Effector memory CD4-positive, alpha-beta T cell (primary cell): Measurements from ENCODE around the gene COL7A1.

Experiments used
- DNase-seq, 3 donors: peaks; one replicate each; pipeline ENCODE4 v3.0.0-alpha.2; 2020
- H3K27ac ChIP-seq: 2 replicates; pipeline ENCODE4 v1.7.0; 2013; ENCODE audit warnings: mild to moderate bottlenecking, low read length, moderate library complexity; ENCODE audit not compliant: insufficient read depth, poor library complexity, severe bottlenecking
- H3K27me3 ChIP-seq: replicated peaks from 2 replicates; pipeline ENCODE4 v1.7.0; 2013; ENCODE audit warnings: mild to moderate bottlenecking, low read length; ENCODE audit not compliant: insufficient read depth, control insufficient read depth, poor library complexity, severe bottlenecking
- H3K36me3 ChIP-seq: 2 replicates; pipeline ENCODE4 v1.7.0; 2013; ENCODE audit warnings: mild to moderate bottlenecking, low read length, moderate library complexity; ENCODE audit not compliant: control insufficient read depth, insufficient read depth
- H3K4me1 ChIP-seq: 2 replicates; pipeline ENCODE4 v1.7.0; 2013; ENCODE audit warnings: low read length, mild to moderate bottlenecking; ENCODE audit not compliant: control insufficient read depth, insufficient read depth, poor library complexity, severe bottlenecking
- H3K4me3 ChIP-seq: 2 replicates; pipeline ENCODE4 v1.7.0; 2013; ENCODE audit warnings: low read length, low read depth, mild to moderate bottlenecking; ENCODE audit not compliant: insufficient read depth, poor library complexity, severe bottlenecking
- H3K9me3 ChIP-seq: 2 replicates; pipeline ENCODE4 v1.7.0; 2013; ENCODE audit warnings: mild to moderate bottlenecking, low read length, moderate library complexity; ENCODE audit not compliant: control insufficient read depth

Gene COL7A1

DNA sequence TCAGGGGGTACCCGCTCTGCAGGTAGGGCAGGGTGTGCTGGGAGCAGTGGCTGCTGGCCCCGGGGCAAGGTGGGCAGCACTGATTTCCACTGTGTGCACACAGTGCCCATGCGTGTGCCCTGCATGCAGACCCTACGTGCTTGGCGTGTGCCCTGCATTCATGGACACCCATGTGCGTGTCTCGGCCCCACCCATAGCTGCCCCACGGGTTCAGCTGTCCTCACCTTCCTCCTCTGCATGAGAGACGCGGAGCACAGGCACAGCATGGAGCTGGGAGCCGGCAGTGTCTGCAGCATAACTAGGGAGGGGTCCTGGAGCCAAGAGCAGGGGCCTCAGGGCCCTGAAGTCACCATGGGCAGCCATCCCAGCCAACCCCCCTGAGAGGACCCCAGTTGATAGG, 29.9 kb downstream of the COL7A1 start:
- Histone ChIP-seq H3K36me3 (no peaks in the 10 kb centered on the region), H3K4me1 (no peaks in the 10 kb centered on the region), H3K9me3 (no peaks in the 10 kb centered on the region), H3K27ac (no peak overlapping the region), H3K4me3 (no peak overlapping the region), H3K27me3 (no peaks in the 10 kb centered on the region)
- no peak for DNase-seq

- H3K9me3 ChIP-seq: no peaks in the 10 kb centered on the region
- no peak overlapping the region for H3K27ac ChIP-seq
- no peaks in the 10 kb centered on the region for H3K27me3 ChIP-seq
- H3K36me3 ChIP-seq: no peaks in the 10 kb centered on the region
- H3K4me1 ChIP-seq: no peaks in the 10 kb centered on the region
- no peak for DNase-seq
- H3K4me3 ChIP-seq: no peak overlapping the region
Measured at GRCh38 chr3:48564667-48565066, 30.5 kb downstream of the COL7A1 start.

DNA sequence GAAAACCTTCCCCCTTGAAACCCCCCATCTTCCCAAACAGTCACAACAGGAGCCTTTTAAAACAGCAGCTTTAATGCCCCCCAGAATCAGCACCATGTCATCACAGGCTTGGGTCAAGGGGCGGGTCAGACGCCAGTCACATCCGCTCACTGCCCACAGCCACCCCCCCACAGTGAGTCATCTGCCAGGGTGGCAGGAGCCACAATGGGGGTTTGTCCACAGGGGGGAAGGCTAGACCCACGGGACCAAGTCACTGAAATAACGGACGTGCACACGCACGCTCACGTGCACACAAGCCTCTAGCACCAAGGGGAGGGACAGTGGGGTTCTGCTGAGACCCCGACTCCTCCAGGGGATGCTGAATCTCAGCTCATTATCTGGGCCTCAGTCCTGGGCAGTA, 31.1 kb downstream of the COL7A1 start:
- no peaks in the 10 kb centered on the region for H3K27me3 ChIP-seq
- peak in 1 of 3 donors; percentile 25 for DNase-seq
- H3K9me3 ChIP-seq: no peaks in the 10 kb centered on the region
- H3K4me3 ChIP-seq: no peak overlapping the region
- no peak overlapping the region for H3K27ac ChIP-seq
- H3K4me1 ChIP-seq: no peaks in the 10 kb centered on the region
- H3K36me3 ChIP-seq: no peaks in the 10 kb centered on the region

DNA sequence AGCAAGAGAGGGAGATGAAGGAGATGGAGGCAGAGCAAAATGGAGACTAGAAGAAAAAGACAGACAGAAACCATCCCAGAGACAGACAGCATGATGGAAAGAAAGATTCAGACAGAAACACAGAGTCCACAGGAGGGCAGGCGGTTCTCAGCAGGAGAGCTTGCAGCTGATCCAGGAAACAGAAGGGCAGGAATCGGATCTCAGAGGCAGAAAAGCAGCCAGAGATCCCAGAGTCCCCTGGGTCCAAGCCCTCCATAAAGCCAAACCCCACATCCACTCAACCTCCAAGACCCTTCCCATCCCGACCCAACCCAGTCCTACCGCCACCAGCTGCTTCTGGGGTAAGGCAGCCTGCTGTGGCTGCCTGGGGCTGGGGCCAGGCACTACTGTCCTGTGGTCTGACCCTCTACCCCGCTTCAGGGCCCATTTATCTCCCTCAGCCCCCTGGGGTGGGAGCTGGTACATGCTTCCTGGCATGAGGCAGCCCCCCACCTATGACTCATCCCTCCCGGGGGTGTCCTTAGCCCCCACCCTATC, 31.7 kb downstream of the COL7A1 start, which contains the start of gene UCN2:
Gene UCN2 (minus strand): TSS at position 400 of the 537 bp plus-strand sequence. CDS start 657 bp downstream, outside the sequence.
- no peak for DNase-seq
- no peaks in the 10 kb centered on the region for H3K4me1 ChIP-seq
- H3K27ac ChIP-seq: no peak within 1 kb of the TSS
- no peaks in the 10 kb centered on the region for H3K27me3 ChIP-seq
- H3K9me3 ChIP-seq: no peaks in the 10 kb centered on the region
- no peaks in the 10 kb centered on the region for H3K36me3 ChIP-seq
- H3K4me3 ChIP-seq: no peak within 1 kb of the TSS

GRCh38 chr3:48562367-48563095, 32.6 kb downstream of the COL7A1 start:
- Histone ChIP-seq H3K9me3 (no peaks in the 10 kb centered on the region), H3K27me3 (no peaks in the 10 kb centered on the region), H3K27ac (no peak overlapping the region), H3K4me3 (no peak overlapping the region), H3K4me1 (no peaks in the 10 kb centered on the region), H3K36me3 (no peaks in the 10 kb centered on the region)
- no peak for DNase-seq

DNA sequence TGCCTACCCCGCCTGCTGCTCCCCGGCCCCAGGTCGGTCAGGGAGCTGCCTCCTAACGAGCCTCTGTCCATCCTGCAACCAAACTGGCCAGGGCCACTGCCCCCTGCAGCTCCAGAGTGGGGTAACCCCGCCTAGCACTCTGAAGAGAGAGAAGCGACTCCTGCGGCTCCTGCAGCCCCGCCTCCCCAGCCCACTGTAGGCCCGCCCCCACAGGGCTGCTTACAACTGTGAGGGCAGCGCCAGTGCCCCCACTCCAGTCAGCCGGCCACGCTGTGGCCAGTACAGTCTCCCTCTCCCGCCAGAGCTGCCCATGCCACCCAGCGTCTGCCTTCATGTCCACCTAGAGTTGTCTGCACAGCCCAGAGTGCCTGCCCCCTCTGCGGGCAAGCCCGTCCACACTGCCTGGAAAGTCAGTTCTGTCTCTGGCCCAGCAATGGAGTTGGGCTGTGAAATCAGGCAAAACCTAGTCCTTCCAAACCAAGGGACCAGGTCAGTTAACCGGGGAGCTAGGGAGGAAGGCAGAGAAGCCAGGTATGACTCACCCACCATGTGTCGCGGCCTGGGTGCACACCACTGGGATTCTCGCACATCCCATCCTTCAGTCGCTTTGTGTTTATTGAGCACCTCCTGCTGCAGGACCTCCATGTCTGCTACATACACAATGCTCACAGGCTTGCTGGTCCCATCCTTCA, 33.9 kb downstream of the COL7A1 start:
- peaks cover 8% of the 10 kb centered on the region for H3K4me1 ChIP-seq
- DNase-seq: no peak

DNA sequence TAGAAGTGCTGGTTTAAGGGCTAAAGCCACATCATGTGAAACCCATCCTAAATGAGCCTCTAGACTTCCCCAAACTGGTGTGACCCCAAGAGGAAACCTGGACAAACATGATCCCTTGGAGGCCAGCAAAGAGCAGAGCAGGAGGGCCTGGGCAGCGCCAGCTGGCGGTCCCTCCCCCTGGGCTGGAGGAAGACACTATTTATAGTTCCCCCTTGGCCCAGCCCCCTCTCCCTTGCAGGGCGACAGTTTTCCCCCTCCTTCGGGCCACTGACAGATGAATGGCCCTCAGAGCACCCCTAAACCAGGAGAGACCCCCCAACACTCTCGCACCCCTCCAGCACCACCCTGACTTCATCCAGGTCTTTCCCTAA, 34.5 kb downstream of the COL7A1 start:
- peaks cover 12% of the 10 kb centered on the region for H3K4me1 ChIP-seq
- H3K9me3 ChIP-seq: no peaks in the 10 kb centered on the region
- no peak overlapping the region for H3K4me3 ChIP-seq
- H3K27me3 ChIP-seq: no peaks in the 10 kb centered on the region
- H3K36me3 ChIP-seq: no peaks in the 10 kb centered on the region
- no peak for DNase-seq
- no peak overlapping the region for H3K27ac ChIP-seq

More for the DNA sequence above, 33.9 kb downstream of the COL7A1 start:
- H3K9me3 ChIP-seq: no peaks in the 10 kb centered on the region
- H3K4me3 ChIP-seq: no peak overlapping the region
- H3K27me3 ChIP-seq: no peaks in the 10 kb centered on the region
- H3K36me3 ChIP-seq: no peaks in the 10 kb centered on the region
- no peak overlapping the region for H3K27ac ChIP-seq

DNA sequence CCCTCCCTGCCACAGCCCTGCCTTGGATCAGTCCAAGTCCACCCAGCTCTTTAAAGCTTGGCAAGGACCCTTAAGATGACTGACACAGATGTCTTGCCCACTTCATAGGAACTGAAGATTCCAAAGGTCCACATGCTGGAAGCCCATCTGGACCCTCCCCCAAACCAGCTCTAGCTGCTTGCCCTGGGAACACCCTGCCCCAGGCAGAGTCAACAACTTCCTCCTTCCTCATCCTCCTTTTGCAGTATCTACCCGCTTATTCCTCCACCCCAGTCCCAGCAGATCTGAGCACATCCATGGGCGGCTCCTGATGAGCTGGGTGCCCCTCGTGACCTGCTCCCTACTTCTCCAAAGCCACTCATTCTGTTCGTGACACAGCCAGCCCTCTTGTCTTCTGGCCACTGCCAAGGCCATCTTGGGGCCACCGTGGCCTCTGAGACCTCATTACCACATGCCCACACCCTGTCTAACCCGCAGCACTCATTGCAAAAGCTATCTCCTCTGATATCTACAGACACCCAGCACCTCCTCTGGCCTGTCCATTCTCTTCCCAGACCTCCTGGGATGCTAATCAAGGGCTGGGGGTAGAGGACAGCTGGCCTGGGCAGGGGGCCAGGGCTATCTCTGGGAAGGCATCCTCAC, 36.5 kb downstream of the COL7A1 start:
- no peak overlapping the region for H3K27ac ChIP-seq
- no peaks in the 10 kb centered on the region for H3K36me3 ChIP-seq
- no peak for DNase-seq
- H3K4me1 ChIP-seq: peaks cover 12% of the 10 kb centered on the region
- no peaks in the 10 kb centered on the region for H3K9me3 ChIP-seq
- H3K4me3 ChIP-seq: no peak overlapping the region
- H3K27me3 ChIP-seq: no peaks in the 10 kb centered on the region

DNA sequence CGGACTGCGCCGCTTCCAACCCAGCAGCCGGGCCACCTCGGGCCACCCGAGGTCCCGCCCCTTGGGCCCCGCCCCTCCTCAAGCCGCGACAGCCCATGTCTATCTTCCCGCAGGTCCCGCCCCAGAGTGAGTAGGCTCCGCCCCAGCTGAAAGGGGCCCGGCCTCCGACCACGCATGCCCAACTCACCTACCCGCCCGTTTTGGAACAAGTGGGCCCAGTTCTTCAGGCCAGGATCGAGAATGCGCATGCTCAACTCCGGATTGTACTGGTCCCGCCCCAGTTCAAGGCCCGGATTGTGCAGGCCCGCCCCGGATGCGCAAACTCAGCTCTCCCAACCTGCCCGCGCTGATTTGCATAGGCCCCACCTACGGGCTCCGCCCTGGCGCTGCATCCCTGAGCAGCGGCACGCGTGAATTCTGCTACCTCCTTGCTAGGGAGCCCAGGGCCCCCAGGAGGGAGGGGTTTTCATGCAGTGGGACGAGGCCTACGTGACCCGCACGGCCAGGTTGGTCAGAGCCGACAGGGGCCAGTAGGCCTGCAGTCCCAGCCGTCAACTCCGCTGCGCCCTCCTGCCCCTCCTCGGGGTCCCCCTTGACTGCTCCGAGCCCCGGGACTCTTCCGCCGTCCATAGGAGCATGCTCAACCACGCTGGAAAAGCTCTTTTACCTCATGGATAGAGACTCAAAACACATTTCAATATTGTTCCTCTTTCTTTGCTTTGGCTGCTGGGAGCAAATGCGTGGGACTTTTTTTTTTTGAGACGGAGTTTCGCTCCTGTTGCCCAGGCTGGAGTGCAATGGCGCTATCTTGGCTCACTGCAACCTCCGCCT, 38.1 kb downstream of the COL7A1 start, which contains the start of gene PFKFB4:
Gene PFKFB4 (minus strand): TSS at position 8 of the 831 bp plus-strand sequence. CDS start 26 bp downstream, outside the sequence.
- Histone ChIP-seq H3K9me3 (no peaks in the 10 kb centered on the region), H3K4me1 (peaks cover 12% of the 10 kb centered on the region), H3K27ac (peak within 1 kb of the TSS; percentile 58), H3K36me3 (no peaks in the 10 kb centered on the region), H3K4me3 (peak within 1 kb of the TSS; percentile 58), H3K27me3 (no peaks in the 10 kb centered on the region)
- peak; percentile 99 for DNase-seq
